PFSK-1 (cell line): ENCODE measurements around the gene HELZ.

ENCODE experiments used
- POLR2AphosphoS5 ChIP-seq: IDR thresholded peaks from 2 replicates; pipeline ENCODE4 v1.6.1; 2012; ENCODE audit warnings: low read depth, mild to moderate bottlenecking, control low read depth, low read length, moderate library complexity
- TF ChIP-seq, protein P1 (sequence below), 2 experiments: IDR thresholded peaks; 2 replicates each; pipeline versions ENCODE4 v1.6.1 to v1.8.0; 2011 to 2012; ENCODE audit warnings: low read depth in 2 of 2, low read length in 2 of 2, control low read depth in 1 of 2, inconsistent platforms in 1 of 2, mild to moderate bottlenecking in 1 of 2, moderate library complexity in 1 of 2; ENCODE audit not compliant: insufficient read depth in 1 of 2

DNA sequence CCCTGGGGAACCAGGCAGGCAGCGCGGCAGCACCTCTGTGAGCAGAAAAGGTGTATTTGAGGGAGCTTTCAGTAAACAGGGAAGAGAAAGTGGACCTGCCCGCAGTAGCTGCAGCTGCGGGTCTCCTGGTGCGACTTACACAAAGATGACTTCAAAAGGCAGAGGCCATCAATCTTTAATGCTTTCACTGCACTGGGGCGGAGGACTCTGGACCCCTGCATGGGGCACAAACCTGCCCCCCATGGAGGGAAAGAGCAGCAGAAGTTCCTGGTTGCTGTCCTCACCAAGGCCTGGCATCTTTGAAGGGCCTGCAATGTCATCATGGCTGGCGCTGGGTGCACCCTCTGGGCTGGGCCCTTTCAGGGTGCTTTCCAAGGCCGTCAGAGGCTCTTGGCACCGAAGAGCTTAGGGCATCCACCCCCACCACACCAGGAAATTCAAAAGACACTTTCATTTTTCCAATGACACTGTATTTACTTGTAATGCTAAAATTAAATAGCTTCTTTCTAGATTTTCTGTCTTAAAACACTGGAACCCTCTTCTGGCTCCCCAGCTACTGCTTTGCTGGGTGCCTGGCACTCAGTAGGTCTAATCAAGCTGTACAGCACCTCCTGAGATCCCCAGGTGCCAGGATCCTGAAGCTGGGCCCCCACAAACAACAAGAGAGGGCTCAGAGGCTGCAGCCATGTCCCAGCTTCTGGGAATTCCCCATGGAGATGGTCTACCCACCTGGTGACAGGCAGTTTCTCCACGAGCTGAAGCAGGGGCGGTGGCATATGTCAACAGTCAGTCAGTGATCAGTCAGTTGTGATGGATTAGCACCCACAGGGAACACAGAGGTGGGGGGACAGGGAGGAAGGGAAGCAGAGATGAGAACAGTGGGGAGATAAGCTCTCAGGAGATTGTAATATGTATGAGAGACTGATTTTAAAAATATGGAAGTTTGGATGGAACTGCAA is 202.8 kb downstream of the HELZ start:
- TF ChIP-seq POLR2AphosphoS5: no peak
- TF ChIP-seq, protein P1, sequence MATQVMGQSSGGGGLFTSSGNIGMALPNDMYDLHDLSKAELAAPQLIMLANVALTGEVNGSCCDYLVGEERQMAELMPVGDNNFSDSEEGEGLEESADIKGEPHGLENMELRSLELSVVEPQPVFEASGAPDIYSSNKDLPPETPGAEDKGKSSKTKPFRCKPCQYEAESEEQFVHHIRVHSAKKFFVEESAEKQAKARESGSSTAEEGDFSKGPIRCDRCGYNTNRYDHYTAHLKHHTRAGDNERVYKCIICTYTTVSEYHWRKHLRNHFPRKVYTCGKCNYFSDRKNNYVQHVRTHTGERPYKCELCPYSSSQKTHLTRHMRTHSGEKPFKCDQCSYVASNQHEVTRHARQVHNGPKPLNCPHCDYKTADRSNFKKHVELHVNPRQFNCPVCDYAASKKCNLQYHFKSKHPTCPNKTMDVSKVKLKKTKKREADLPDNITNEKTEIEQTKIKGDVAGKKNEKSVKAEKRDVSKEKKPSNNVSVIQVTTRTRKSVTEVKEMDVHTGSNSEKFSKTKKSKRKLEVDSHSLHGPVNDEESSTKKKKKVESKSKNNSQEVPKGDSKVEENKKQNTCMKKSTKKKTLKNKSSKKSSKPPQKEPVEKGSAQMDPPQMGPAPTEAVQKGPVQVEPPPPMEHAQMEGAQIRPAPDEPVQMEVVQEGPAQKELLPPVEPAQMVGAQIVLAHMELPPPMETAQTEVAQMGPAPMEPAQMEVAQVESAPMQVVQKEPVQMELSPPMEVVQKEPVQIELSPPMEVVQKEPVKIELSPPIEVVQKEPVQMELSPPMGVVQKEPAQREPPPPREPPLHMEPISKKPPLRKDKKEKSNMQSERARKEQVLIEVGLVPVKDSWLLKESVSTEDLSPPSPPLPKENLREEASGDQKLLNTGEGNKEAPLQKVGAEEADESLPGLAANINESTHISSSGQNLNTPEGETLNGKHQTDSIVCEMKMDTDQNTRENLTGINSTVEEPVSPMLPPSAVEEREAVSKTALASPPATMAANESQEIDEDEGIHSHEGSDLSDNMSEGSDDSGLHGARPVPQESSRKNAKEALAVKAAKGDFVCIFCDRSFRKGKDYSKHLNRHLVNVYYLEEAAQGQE (IDR thresholded peaks at IDR 0.05; ENCODE audit: insufficient read depth in 1 of 2, low read depth in 2 of 2, low read length in 2 of 2): no peak
